Endothelial cell (in vitro differentiated cells): ENCODE data around the gene FDPS. TPM values are rescaled to one million over a fixed set of nuclear protein-coding genes. Genes with fewer than 3 reads are reported as not detected.

ENCODE experiments used
- DNase-seq: peaks from one replicate; pipeline ENCODE4 v3.0.0; 2021; ENCODE audit warnings: low spot score
- H3K27ac Mint-ChIP-seq: one replicate; pipeline ENCODE4 v1.8.0; 2021; ENCODE audit warnings: mixed read lengths, inconsistent platforms; ENCODE audit not compliant: unreplicated experiment
- H3K27me3 Mint-ChIP-seq: one replicate; pipeline ENCODE4 v1.8.0; 2021; ENCODE audit warnings: mild to moderate bottlenecking, moderate library complexity, mixed read lengths, inconsistent platforms; ENCODE audit not compliant: unreplicated experiment
- H3K36me3 Mint-ChIP-seq: one replicate; pipeline ENCODE4 v1.8.0; 2021; ENCODE audit warnings: mild to moderate bottlenecking, low read depth, mixed read lengths, inconsistent platforms; ENCODE audit not compliant: unreplicated experiment
- H3K4me1 Mint-ChIP-seq: one replicate; pipeline ENCODE4 v1.8.0; 2021; ENCODE audit warnings: mild to moderate bottlenecking, mixed read lengths, inconsistent platforms; ENCODE audit not compliant: unreplicated experiment
- H3K4me3 Mint-ChIP-seq: one replicate; pipeline ENCODE4 v1.8.0; 2021; ENCODE audit warnings: mild to moderate bottlenecking, mixed read lengths, inconsistent platforms; ENCODE audit not compliant: unreplicated experiment
- H3K9me3 Mint-ChIP-seq: one replicate; pipeline ENCODE4 v1.8.0; 2021; ENCODE audit warnings: mixed read lengths, inconsistent platforms; ENCODE audit not compliant: unreplicated experiment
- total RNA-seq: library from RNA; stranded (reverse); fragmentation: NEBNext Ultra II Directional; extraction: Animal tissue kit (Norgen Biotek cat#: 25700); gene quantifications from one replicate; pipeline ENCODE4 v1.2.1, GENCODE V29; 2021; ENCODE audit not compliant: unreplicated experiment
- TF ChIP-seq, protein P1 (sequence below): fragments of 200-600 bp; sonication (generic); IDR thresholded peaks from one replicate; pipeline ENCODE4 v1.5.0; 2021; ENCODE audit warnings: antibody characterized with exemption; ENCODE audit not compliant: unreplicated experiment

Gene FDPS
- total RNA-seq, 1 donor from 2014 or later: 540 TPM

DNA sequence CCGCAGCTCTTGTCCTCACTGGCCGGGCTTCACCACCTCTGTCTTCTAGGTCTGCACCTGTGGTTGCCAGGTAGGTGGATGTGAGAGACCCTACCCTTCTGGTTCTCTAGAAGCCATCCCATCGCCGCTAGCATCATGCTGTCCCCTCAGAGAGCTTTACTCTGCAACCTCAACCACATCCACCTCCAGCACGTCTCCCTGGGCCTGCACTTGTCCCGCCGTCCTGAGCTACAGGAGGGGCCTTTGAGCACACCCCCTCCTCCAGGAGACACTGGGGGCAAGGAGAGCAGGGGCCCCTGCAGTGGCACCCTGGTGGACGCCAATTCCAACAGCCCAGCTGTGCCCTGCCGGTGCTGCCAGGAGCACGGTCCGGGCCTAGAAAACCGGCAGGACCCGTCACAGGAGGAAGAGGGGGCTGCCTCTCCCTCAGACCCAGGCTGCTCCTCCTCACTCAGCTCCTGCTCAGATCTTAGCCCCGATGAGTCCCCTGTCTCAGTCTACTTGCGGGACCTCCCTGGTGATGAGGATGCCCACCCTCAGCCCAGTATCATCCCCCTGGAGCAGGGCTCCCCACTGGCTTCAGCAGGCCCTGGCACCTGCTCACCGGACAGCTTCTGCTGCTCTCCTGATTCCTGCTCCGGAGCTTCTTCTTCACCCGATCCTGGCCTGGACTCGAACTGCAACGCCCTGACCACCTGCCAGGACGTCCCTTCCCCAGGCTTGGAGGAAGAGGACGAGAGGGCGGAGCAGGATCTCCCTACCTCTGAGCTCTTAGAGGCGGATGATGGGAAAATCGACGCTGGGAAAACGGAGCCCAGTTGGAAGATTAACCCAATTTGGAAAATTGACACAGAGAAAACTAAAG lies 13.2 kb downstream of the FDPS start:
- Mint-ChIP-seq H3K9me3 (no peaks in the 10 kb centered on the region), H3K36me3 (peaks cover 28% of the 10 kb centered on the region), H3K27me3 (peaks cover 10% of the 10 kb centered on the region), H3K4me1 (peaks cover 50% of the 10 kb centered on the region), H3K4me3 (peak overlapping the region; percentile 91), H3K27ac (peak overlapping the region; percentile 82)
- TF ChIP-seq, protein P1, sequence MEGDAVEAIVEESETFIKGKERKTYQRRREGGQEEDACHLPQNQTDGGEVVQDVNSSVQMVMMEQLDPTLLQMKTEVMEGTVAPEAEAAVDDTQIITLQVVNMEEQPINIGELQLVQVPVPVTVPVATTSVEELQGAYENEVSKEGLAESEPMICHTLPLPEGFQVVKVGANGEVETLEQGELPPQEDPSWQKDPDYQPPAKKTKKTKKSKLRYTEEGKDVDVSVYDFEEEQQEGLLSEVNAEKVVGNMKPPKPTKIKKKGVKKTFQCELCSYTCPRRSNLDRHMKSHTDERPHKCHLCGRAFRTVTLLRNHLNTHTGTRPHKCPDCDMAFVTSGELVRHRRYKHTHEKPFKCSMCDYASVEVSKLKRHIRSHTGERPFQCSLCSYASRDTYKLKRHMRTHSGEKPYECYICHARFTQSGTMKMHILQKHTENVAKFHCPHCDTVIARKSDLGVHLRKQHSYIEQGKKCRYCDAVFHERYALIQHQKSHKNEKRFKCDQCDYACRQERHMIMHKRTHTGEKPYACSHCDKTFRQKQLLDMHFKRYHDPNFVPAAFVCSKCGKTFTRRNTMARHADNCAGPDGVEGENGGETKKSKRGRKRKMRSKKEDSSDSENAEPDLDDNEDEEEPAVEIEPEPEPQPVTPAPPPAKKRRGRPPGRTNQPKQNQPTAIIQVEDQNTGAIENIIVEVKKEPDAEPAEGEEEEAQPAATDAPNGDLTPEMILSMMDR: no peak
- DNase-seq: peak; percentile 28

DNA sequence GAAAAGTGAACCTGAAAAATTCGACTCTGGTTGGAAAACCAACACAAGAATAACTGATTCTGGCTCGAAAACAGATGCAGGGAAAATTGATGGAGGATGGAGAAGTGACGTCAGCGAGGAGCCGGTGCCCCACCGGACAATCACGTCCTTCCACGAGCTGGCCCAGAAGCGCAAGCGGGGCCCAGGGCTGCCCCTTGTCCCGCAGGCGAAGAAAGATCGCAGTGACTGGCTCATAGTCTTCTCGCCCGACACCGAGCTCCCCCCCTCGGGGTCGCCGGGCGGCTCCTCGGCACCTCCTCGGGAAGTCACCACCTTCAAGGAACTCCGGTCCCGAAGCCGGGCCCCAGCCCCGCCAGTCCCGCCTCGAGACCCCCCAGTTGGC lies 13.9 kb downstream of the FDPS start:
- no peaks in the 10 kb centered on the region for H3K9me3 Mint-ChIP-seq
- peaks cover 10% of the 10 kb centered on the region for H3K27me3 Mint-ChIP-seq
- peak overlapping the region; percentile 91 for H3K4me3 Mint-ChIP-seq
- peak overlapping the region; percentile 74 for H3K27ac Mint-ChIP-seq
- H3K36me3 Mint-ChIP-seq: peaks cover 27% of the 10 kb centered on the region
- TF ChIP-seq, protein P1: no peak
- H3K4me1 Mint-ChIP-seq: peaks cover 50% of the 10 kb centered on the region
- peak; percentile 47 for DNase-seq

GRCh38 chr1:155322953-155323728 lies 14.5 kb downstream of the FDPS start:
- Mint-ChIP-seq H3K4me3 (peak overlapping the region; percentile 95), H3K36me3 (peaks cover 22% of the 10 kb centered on the region), H3K4me1 (peaks cover 44% of the 10 kb centered on the region), H3K9me3 (no peaks in the 10 kb centered on the region), H3K27ac (no peak overlapping the region), H3K27me3 (peaks cover 10% of the 10 kb centered on the region)
- TF ChIP-seq, protein P1: peak; percentile 97
- DNase-seq: peak; percentile 99

- Mint-ChIP-seq H3K36me3 (peaks cover 16% of the 10 kb centered on the region), H3K27ac (peak overlapping the region; percentile 30), H3K9me3 (no peaks in the 10 kb centered on the region), H3K27me3 (peaks cover 10% of the 10 kb centered on the region), H3K4me3 (peak overlapping the region; percentile 95), H3K4me1 (peaks cover 39% of the 10 kb centered on the region)
- DNase-seq: peak; percentile 84
- TF ChIP-seq, protein P1: no peak
These were observed 15.0 kb downstream of the FDPS start for GRCh38 chr1:155323729-155324036.
